TTC549 (cell line): ENCODE results near the gene SUPT7L.
A peak's percentile ranks its signal among the peaks of the same experiment; 100 is the strongest.
"Not testable (repeated sequence)": the region's sequence is repeated elsewhere in the genome, so short reads cannot be mapped to it uniquely, and the experiment has no call there.

Source experiments
- FAIRE-seq: peaks from 2 replicates; lab custom pipeline; 2012; peaks lifted over from hg19 to GRCh38; lab: Jason Lieb, UNC

Gene SUPT7L

GRCh38 chr2:27685006-27685405 lies 21.6 kb upstream of the SUPT7L start:
- not testable (repeated sequence) for FAIRE-seq

- peak; percentile 81 for FAIRE-seq
Observed at GRCh38 chr2:27683390-27684071, 20.1 kb upstream of the SUPT7L start.

- not testable (repeated sequence) for FAIRE-seq
Observed at GRCh38 chr2:27682334-27682771, 18.9 kb upstream of the SUPT7L start.

- FAIRE-seq: no peak
Observed at GRCh38 chr2:27681841-27682240, 18.4 kb upstream of the SUPT7L start.

GRCh38 chr2:27680571-27680970 lies 17.2 kb upstream of the SUPT7L start:
- FAIRE-seq: no peak

GRCh38 chr2:27672723-27673486 lies 9.5 kb upstream of the SUPT7L start:
- no peak for FAIRE-seq

- FAIRE-seq: no peak
Observed at GRCh38 chr2:27671235-27671634, 7.8 kb upstream of the SUPT7L start.

GRCh38 chr2:27667446-27667845 lies 4.0 kb upstream of the SUPT7L start:
- no peak for FAIRE-seq

GRCh38 chr2:27664622-27665363 lies 1.4 kb upstream of the SUPT7L start:
- FAIRE-seq: no peak

- FAIRE-seq: no peak
Observed at GRCh38 chr2:27664154-27664574, 750 bp upstream of the SUPT7L start.

- no peak for FAIRE-seq
Observed at GRCh38 chr2:27661371-27661770, 2.0 kb downstream of the SUPT7L start.

- no peak for FAIRE-seq
Observed at GRCh38 chr2:27655155-27655951, 8.1 kb downstream of the SUPT7L start.

GRCh38 chr2:27653397-27653796 lies 10.0 kb downstream of the SUPT7L start:
- FAIRE-seq: no peak

- FAIRE-seq: no peak
Observed at GRCh38 chr2:27652790-27653189, 10.6 kb downstream of the SUPT7L start.

GRCh38 chr2:27652341-27652740 lies 11.1 kb downstream of the SUPT7L start:
- no peak for FAIRE-seq

GRCh38 chr2:27651056-27651455 lies 12.4 kb downstream of the SUPT7L start:
- no peak for FAIRE-seq

GRCh38 chr2:27647737-27648136 lies 15.7 kb downstream of the SUPT7L start:
- no peak for FAIRE-seq

GRCh38 chr2:27647289-27647688 lies 16.1 kb downstream of the SUPT7L start:
- no peak for FAIRE-seq

GRCh38 chr2:27645197-27645596 lies 18.2 kb downstream of the SUPT7L start:
- FAIRE-seq: peak; percentile 9

GRCh38 chr2:27640722-27641245 lies 22.6 kb downstream of the SUPT7L start:
- no peak for FAIRE-seq

- no peak for FAIRE-seq
Observed at GRCh38 chr2:27638709-27639108, 24.7 kb downstream of the SUPT7L start.
